ENCODE measurements around the gene CADM2.

The CADM2 gene

DNA sequence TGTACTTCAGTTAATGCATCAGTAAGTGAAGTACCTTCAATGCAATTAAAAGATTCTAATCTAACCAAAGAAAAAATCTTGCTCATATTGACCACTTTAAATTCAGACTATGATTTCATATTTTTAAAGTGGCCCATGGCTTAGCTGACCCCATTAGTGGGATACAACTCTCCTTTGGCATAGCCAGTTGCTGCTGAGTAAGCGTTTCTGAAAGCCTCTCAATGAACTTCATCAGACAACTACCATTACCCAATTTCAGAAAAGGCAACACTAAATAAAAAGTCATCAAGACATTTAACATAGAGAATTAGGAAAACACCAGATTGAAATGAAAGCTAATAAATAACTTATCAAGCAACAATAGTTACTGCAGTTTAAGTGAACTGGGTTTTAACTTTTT, 27.0 kb downstream of the CADM2 start:
- DNase-seq = no peak

DNA sequence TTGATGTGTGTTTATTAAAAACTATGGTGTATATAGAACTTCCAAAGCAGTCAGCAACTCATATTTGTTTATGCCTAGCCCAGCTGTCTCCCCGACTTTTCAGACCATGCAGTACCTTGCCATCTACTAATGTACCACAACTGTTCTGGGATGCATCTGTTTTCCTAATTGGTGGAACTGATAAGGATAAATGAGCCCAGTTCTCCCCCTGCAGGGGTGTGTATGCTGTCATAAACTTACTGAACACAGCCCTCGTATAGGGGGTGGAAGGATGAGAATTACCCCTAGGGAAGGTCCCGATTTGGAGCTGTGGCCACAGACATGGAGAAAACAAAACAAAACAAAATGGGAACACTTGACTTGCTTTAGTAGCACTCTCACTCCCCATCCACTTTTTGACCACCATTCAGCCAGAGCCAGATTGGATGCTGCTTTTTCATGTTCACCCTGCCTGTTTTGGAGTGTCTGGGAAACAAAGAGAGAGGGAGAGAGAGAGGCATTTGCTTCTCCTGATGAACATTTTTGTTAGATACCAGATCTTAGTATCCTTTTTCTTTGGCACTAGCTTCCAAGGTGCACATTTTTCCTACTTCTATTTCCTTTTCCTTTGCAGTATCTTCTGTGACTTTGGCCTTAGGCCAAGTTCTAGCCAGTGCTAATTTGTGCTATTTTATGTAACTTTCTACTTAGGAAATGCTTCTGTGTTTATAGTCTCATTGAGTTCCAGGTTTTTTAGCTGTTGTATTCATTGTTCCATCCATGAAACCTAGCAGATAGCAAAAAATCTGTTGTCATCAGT, 29.1 kb downstream of the CADM2 start:
- no peak for DNase-seq

DNA sequence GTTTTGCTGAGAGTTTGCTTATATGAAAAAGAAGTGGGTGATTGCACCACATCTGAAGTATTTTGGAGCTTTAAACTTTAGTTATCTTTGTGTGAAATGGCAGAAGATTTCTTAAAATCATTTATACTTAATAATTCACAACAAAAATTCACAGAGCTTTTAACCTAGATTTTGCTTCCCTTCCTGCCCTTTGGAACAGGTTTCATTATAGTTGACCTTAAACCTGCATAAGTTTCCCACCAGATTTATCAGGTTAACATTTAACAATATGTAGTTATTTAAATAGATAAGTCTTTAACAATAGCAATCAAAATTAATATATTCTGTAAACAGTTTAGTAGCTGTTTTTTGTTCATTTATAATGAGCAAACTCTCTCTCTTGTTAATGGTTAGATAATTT, 30.3 kb downstream of the CADM2 start:
- DNase-seq = no peak

DNA sequence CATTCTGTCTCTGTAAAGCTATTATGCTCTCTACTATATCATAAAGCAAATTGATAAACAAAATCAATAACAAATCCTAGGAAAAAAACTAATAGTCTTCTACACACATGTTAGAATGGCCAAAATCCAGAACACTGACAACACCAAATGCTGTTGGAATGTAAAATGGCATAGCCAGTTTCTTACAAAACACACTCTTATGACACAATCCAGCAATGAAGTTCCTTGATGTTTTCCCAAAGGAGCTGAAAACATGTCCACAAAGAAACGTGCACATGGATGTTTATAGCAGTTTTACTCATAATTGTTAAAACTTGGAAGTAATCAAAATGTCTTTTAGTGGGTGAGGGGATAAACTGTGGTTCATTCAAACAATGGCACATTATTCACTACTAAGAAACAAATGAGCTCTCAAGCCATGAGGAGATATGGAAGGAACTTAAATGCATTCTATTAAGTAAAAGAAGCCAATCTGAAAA, 32.7 kb downstream of the CADM2 start:
- no peak for DNase-seq

DNA sequence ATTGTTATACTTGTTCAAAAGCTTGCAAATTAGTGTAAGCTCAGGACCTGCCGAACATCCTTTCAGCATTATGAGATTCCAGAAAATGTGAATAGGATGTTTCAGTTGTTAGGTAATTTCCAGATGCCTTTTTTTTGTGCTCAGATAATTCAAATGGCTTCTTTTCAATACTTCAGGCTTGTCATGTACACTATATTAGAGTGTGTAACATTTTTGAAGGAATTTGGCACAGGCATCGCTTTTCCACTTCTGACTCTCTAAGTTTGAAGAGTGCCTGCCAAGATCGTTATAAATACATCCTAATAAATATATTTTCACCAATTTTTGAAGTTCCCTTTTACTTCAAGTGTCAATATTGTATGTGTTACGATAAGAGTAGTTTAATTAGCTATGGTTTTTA, 35.2 kb downstream of the CADM2 start:
- no peak for DNase-seq

DNA sequence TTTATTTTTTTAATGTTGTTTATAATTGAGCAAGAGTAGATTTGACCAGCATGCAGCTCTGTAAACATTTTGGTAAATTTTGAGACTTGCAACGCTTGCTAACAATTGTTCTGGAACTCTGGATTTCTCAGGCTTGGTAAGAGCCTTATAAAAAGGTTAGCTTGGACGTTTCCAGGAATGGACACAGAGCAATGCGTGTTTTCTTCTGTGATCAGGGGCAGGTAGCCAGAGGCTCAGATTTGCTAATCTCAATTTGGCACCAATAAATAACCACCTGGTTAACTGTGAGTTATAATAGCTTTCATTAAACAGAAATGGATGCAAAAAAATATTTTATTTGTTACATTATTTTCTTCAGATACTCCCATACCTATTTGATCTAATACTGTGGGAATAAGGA, 39.8 kb downstream of the CADM2 start:
- no peak for DNase-seq

DNA sequence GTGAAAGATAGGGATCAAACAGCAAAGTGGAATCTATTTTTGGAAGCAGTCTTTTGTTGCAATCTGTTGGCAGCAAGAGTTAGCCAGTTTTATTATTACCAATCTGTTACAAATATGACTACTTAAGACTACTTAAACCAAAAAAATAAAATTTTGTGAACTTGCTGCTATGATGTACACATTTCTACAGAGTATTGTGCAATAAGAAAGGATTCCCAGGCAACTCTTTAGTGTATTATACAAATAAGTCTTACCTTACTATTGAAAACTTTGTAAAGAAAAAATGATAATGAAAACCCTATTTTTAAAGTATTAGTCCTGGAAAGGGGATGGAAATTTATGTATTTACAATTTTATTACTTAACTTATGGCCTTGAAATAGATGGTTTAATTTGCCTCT, 44.7 kb downstream of the CADM2 start:
- no peak for DNase-seq

DNA sequence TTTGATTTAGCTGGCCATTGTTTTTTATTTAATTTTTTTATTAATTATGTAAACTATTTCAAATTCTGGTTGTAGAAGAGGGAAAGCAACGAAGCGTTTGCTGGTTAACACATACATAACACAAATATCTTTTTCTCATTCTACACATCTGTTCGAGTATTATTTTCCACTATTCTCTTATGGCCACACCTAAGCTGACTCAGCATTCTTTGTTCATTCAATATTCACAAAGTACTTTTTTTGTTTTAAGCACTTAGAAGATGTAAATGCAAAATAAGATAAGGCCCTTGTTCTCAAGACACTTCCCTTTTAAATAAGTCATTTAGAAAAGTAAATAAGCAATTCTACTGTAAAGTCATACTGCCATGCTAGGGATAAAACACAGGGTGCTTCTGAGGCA, 45.4 kb downstream of the CADM2 start:
- no peak for DNase-seq

DNA sequence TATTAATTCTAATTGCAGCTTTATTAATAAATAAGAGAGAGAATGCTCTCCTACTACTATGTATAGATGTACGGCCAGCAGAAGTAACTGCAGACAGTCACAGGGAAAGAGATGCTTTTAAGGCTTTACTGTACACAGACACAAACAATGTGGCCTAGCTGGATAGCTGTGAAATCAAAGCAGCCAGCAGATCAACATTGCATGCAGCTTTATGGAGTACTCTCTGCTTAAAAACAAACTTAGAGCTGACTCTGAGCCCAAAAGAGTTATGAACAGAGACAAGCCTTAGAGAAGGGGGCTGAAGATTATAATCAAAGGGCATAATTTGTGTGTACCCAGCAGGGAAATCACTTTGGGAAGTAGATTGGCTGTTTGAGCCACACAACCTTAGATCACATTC, 47.2 kb downstream of the CADM2 start:
- no peak for DNase-seq

DNA sequence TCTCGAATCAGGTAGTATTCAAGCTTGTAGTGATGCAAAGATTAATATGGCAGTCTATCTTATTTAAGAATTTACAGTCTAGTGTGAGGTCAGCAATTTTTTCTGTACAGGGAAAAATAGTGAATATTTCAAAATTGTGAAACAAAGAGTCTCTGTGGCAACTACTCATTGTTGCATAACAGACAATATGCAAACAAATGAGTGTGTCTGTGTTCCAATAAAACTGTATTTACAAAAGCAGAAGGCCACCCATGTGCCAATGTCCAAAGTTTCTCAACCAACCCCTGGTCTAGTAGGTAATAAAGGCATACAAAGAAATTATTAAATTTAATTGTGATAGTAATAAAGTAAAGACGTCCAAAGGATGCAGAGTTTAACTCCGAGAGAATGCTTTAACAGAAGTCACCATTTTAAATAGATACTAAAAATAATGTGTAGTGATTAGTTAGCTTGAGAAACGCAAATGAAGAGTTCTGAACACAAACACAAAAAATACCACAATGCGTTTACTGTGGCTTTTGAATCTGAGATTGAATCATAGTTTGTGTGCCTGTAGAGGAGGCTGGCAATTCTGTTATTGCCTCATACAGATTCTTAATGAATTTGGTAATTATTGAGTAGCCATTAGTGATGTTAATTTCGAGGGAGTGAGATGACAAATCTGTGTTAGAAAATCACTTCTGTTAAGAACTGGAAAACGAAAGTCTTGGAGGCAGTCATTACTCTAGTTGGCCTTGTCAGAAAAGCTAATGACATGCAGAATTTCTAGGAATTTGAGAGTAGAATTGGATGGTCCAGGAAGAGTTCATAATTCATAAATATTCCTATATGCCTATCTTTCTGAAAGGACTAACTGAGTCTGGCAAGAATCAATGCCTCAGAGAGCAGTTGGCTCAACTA, 48.7 kb downstream of the CADM2 start:
- no peak for DNase-seq

DNA sequence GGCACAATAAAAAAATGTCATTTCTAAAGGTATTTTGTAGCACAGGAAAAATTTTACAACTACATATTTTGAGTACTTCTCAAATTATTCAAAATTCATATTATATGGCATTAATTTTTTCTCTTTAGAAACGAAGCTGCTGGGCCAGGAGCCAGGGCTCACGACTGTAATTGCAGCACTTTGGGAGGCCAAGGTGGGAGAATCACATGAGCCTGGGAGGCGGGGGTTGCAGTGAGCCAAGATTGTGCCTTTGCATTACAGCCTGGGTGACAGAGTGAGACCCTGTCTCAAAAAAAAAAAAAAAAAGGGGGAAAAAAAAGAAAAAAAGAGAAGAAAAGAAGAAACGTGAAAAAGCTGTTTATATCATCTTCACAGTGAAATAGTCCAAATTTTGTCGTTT, 62.0 kb downstream of the CADM2 start:
- no peak for DNase-seq

DNA sequence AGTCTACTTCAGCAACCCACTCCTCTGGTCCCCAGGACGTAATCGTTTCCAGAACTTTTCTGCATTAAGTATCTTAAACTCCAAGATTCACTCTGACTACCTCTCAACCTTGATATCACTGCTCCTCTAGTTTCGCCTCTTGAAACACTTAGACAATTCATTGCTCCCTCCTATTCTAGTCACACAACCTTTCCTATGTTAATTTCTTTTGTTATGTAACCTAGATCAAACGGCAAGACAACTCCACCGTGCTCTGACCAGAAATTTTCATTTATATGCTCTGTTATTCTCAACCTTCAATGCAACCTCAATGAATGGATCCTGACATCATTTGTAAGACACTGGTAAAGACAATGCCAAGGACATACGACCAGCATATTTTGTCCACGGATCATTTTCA, 71.3 kb downstream of the CADM2 start:
- no peak for DNase-seq

DNA sequence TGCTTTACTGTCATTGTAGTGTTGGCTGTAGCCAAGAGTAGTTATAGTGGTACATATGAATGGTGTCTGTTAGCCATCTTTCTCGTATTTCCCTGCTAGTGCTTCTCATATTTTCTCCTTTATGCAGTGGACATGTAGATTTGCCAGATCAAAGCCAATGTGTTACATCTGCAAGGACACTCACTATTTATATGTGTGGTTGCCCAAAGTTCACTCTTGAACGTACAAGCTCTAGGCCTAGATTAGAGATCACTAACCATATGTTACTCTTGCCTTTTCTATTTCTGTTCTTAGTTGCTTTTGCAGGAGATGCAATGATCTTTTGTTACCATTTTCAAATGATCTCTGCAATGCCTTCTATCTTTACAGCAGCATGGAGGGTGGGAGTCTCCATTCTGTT, 78.4 kb downstream of the CADM2 start:
- no peak for DNase-seq

DNA sequence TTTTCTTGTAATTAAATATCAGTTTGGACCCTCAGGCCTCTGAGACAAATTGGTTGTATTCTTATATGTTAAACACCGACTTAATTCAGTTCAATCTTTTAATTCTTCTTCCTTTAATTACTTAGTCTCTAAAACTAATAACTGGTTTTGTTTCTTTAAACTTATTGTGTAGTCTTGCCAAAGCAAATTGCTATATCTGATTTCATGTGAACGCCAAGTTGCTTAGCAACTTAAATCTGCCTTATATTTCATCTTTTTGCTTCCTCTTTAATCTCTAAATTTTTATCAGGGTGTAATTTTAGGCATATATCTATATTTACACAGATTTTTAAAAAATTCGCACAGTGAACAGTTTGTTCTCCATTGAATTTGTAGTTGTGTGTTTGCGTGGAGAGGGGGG, 82.2 kb downstream of the CADM2 start:
- DNase-seq = no peak

DNA sequence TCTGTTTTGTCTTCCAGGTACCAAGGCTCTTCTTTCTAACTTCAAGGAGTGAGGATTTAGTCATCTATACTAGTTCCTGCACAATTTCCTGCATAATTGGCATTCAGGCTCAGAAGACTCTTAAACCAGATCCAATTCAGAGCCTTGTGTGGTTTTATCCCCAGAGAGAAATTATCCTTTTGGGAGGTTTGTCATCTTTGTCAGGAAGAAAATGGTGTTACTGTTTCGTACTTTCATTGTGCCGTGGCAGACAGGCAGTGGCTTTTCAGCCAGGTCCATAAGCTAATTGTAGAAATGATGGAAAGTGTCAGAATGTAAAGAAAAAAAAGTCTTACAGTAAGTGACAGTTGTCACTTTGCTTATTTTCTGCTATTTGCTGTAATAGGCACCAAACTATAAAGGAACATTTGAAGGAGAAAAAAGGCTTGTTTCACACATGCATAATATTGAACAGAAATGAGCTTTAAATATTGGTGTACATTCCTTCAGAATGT, 82.8 kb downstream of the CADM2 start:
- DNase-seq = no peak

DNA sequence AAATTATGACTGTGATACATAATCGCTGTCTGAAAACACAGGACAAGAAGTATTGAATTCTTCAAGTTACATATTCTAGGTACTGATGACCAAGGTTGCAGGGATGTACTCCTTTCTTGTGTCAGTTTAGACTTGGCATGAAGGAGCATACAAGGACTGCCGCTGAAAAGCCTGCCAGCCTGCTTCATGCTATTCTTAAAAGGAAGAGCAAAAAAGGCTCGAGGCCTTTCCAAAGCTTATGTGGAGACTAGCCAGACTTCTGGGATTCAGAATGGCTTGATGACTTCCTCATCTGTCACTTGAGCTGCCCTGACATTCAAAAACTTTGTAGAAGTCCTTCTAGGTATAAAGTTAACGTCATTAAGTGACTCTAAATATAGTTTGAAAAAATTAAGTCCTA, 92.0 kb downstream of the CADM2 start:
- DNase-seq = no peak

DNA sequence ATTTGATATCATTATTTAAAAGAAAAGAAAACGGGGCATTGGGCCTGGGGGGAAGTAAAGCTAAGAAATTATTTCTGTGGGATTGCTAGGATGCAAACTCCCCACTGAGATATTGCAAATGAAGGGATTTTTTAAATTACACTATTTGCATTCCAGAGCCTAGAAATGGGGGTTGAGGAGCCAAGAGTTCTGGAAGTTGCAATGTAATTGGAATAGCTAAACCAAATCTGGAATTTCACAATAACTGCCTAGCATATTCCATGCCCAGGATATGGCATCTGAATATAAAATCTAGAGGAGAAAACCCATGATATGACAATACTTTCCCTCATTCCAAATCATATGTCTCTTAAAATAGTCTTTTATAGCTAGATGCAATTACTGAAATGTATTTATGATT, 93.0 kb downstream of the CADM2 start:
- no peak for DNase-seq

DNA sequence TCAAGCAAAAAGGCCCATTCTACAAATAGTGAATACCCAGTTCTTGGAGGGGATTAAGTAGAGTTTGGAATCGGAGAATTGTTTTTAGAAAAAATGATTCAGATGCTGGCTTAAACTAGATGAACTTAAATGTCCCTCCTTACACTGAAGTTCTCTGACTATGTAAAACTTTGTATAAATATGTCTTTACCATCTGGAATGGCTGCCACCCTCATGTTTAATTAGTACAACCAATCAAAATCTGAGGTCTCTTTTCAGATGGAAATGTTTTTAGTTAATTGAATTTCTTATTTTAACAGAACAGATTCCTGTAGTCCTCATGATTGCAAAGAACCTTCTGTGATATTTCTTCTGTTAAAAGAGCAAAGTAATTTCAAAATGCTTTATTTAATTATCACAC, 94.8 kb downstream of the CADM2 start:
- no peak for DNase-seq

DNA sequence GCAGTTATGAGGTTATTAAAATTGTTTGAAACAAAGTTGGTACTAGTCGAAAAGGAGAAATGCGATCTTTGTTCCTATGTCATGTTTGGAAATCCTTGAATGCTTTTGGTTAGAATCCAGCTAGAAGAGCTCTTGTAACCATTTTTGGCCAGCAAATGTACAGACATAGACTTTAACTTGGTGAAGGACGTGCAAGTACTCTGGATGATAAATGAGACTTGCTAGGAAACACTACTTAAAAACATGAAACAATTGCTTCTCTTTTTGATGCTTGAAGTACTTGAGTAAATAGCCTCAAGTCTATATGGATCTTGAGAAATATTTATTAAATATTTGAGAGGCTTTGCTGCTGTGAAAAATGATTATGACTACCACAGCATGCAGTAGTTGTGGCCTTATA, 95.8 kb downstream of the CADM2 start:
- no peak for DNase-seq

DNA sequence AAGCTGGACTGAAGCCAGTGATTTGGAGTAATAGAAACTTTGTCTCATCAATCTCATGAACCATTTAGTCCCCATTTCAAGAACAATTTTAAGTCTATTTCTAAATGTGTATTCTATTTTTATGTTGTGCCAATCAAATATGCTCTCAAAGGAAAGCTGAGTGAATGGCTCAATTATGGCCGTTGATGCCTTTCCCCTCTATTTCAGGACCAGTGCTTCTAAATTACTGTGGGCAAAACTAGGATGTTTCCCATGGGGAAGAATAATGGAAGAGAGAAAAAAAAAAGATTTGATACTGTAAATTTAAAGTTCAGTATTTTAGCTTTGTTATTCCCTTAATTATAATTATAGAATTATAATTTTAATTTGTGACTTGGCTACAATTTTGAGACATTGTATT, 110.1 kb downstream of the CADM2 start:
- no peak for DNase-seq

DNA sequence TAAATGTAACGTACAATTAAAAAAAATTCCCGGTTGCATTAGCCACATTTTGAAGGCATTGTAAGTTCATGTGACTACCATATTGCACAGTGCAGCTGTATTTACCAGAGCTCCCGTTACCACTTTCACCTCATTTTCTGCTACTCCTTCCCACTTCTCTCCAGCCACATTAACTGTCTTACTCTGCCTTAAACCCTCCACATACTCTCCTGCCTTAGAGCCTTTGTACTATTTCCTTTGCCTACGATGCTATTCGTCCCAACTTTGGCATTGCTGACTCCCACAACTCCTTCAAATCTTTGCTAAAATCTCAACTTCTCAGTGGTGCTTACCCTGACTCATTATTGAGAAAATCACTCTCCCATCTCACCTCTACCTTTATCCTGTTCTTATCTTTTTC, 115.2 kb downstream of the CADM2 start:
- no peak for DNase-seq

DNA sequence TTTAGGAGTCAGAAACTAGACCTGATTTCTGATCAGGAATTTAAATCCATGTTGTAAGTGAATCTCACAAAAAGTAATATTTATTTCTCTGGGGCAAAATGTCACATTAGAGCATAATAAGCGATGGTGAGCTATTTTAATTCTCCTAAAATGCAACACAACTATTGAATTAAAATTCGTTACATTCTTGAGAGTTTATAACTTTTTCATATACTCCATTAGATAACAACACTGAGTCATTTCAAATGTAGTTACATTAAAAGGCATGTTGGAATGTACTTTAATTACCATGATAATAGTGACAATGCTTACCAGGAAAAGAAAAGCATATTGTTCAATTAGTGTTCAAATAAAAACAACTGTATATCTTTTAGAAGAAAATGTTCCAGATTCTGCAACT, 116.9 kb downstream of the CADM2 start:
- no peak for DNase-seq

DNA sequence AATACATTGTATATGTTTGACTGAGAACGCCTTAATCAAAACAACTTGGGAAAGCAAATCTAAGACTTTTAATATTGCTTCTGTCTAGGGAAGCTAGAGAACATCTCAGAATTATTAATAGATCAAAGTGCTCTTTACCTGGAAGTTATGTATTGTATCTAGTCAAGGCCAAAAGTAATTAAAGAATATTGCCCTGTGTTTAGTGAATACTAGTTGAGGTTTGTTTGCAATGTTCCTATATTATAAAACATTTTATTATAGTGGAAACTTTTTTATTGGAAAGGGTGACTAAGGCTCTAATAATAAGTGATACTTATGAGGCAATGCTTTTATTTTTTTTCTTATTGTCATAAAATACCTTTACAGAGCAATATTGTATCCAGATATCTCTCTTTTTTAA, 118.2 kb downstream of the CADM2 start:
- DNase-seq = no peak

Measured in fibroblast of upper back skin (primary cell).